Common myeloid progenitor, CD34-positive (primary cell): ENCODE data around the gene CSNK1D.

Experiments used
- CTCF ChIA-PET: fragments of 350-600 bp; sonication (Branson Sonifier 250); formaldehyde crosslinking; loops from one replicate; lab custom pipeline; 2021; ENCODE audit warnings: antibody characterized with exemption; lab: Charles Lee
- POLR2A ChIA-PET: fragments of 350-600 bp; sonication (Branson Sonifier 250); formaldehyde crosslinking; loops from one replicate; lab custom pipeline; 2021; ENCODE audit warnings: antibody characterized with exemption; lab: Charles Lee
- DNase-seq, 3 donors: peaks; one replicate each; pipeline versions ENCODE4 v3.0.0 to v3.0.0-alpha.2; 2013
- H3K27ac ChIP-seq, 2 experiments: 1 replicate in 1 of 2; 2 replicates in 1 of 2; pipeline ENCODE4 v1.7.0; 2013; ENCODE audit warnings: inconsistent platforms in 2 of 2, low read length in 2 of 2, mild to moderate bottlenecking in 2 of 2, low read depth in 1 of 2, moderate library complexity in 1 of 2; ENCODE audit not compliant: severe bottlenecking in 2 of 2, insufficient read depth in 1 of 2, poor library complexity in 1 of 2
- H3K27me3 ChIP-seq, 5 experiments: replicated peaks in 2 of 5; 1 replicate in 3 of 5; 2 replicates in 2 of 5; pipeline versions ENCODE4 v1.6.1 to v1.7.0; 2013; ENCODE audit warnings: low read length in 4 of 5, mild to moderate bottlenecking in 2 of 5, moderate library complexity in 2 of 5, inconsistent platforms in 1 of 5; ENCODE audit not compliant: insufficient read depth in 5 of 5, control insufficient read depth in 4 of 5
- H3K36me3 ChIP-seq, 4 experiments: 1 replicate in 2 of 4; 2 replicates in 2 of 4; pipeline versions ENCODE4 v1.6.1 to v1.7.0; 2013; ENCODE audit warnings: low read length in 3 of 4, control low read depth in 1 of 4, mild to moderate bottlenecking in 1 of 4; ENCODE audit not compliant: control insufficient read depth in 4 of 4, insufficient read depth in 4 of 4
- H3K4me1 ChIP-seq, 4 experiments: 1 replicate in 3 of 4; 2 replicates in 1 of 4; pipeline versions ENCODE4 v1.6.1 to v1.7.1; 2013; ENCODE audit warnings: low read length in 3 of 4, mild to moderate bottlenecking in 3 of 4, control low read depth in 1 of 4, inconsistent platforms in 1 of 4, moderate library complexity in 1 of 4; ENCODE audit not compliant: control insufficient read depth in 4 of 4, insufficient read depth in 4 of 4; ENCODE audit errors: control extremely low read depth in 1 of 4
- H3K4me3 ChIP-seq, 7 experiments: 1 replicate in 4 of 7; 2 replicates in 3 of 7; pipeline versions ENCODE4 v1.5.1 to v1.7.0; 2013; ENCODE audit warnings: mild to moderate bottlenecking in 7 of 7, low read length in 6 of 7, moderate library complexity in 6 of 7, inconsistent platforms in 2 of 7, low read depth in 2 of 7, control low read depth in 1 of 7; ENCODE audit not compliant: insufficient read depth in 4 of 7, control insufficient read depth in 1 of 7; ENCODE audit errors: extremely low read depth in 1 of 7
- H3K9me3 ChIP-seq, 5 experiments: 1 replicate in 4 of 5; 2 replicates in 1 of 5; pipeline versions ENCODE4 v1.6.1 to v1.7.1; 2013; ENCODE audit warnings: low read length in 4 of 5, mild to moderate bottlenecking in 2 of 5, inconsistent platforms in 1 of 5, low read depth in 1 of 5, moderate library complexity in 1 of 5; ENCODE audit not compliant: control insufficient read depth in 4 of 5, insufficient read depth in 2 of 5; ENCODE audit errors: control extremely low read depth in 1 of 5
- WGBS: methylation state at CpG from one replicate; pipeline ENCODE4 v1.1.5; 2013; ENCODE audit not compliant: insufficient coverage; 5-methylcytosine and 5-hydroxymethylcytosine counted together

Gene CSNK1D

DNA sequence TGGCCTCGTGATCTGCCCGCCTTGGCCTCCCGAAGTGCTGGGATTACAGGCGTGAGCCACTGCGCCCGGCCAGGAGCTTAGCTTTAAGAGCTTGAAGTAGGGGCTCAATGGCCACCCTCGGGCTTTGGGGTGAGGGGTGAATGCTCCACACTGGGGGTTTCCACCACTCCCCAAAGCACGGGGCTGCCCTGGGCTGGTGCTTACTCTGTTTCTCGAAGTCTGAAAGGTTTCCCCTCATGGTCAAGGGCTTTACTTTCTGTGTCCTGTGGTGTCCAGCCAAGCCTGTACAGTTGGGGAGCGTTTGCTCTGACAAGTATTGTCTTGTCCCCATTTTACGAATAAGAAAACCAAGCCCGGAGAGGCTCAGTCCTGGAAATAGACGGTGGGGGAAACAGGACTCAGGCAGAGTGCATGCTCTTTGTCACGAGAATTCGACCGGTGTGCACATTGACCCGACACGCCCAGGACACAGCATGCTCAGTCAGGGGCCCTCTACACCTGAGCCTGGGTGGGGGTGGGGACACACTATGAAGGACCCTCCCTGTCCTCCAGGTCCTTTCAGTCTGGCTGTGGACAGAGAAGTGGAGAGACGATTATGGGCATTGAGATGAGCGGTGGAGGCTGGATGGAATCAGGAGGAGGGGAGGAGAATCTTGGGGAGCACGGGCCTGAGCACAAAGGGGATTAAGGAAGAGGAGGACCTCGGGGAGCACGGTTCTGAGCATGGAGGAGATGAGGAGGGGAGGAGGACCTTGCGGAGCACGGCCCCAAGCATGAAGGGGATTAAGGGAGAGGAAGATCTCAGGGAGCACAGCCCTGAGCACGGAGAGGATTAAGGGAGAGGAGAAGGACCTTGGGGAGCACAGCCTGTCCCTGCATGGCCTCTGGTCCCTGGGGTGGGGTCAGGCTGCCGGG lies 36.4 kb upstream of the CSNK1D start:
- H3K36me3 ChIP-seq, result no peaks in the 10 kb centered on the region
- H3K27me3 ChIP-seq, result no peaks in the 10 kb centered on the region
- no peak for DNase-seq
- no peak overlapping the region for H3K4me3 ChIP-seq
- 97% methylated on average over 26 of the region's 27 CpGs for WGBS
- no peak overlapping the region for H3K27ac ChIP-seq
- peaks cover 5 to 39% (median 31%) of the 10 kb centered on the region in 4 experiments for H3K4me1 ChIP-seq
- no peaks in the 10 kb centered on the region for H3K9me3 ChIP-seq
- POLR2A ChIA-PET, result no interaction called here
- CTCF ChIA-PET, result interaction anchor here (12.5 kb wide), 1 partner anchor 9 kb away, joined by 119 read pairs; no protein-coding TSS in a partner anchor

DNA sequence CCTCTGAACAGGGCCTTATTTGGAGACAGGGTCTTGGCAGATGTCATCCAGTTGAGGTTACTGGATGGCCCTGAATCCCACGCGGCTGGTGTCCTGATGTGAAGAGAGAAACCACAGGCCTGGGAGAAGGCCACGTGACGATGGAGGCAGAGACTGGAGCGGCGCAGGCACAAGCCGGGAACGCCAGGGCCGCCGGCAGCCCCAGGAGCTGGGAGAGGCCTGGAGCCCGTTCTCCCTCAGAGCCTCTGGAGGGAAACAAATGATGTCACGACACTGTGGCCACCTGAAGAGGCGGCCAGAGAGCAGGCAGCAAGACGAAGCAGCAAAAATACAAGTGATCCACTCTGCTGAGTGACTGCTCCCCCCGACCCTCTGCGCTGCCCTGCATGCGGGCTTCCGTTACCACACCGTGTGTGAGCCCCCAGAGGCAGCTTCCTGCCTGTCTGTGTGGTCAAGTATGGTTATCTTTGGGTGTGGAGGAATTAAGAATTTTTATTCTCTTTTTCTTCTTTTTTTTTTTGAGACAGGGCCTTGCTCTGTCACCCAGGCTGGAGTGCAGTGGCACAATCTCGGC lies 32.3 kb upstream of the CSNK1D start:
- peak; percentile 82 to 97 (median 94) for DNase-seq
- Histone ChIP-seq H3K27ac (peak overlapping the region in 1 of 2 experiments; percentile 23), H3K27me3 (no peaks in the 10 kb centered on the region), H3K4me1 (peaks cover 5 to 66% (median 62%) of the 10 kb centered on the region in 4 experiments), H3K9me3 (no peaks in the 10 kb centered on the region), H3K36me3 (no peaks in the 10 kb centered on the region), H3K4me3 (peak overlapping the region in 2 of 7 experiments; percentile 30 to 33)
- POLR2A ChIA-PET, result interaction anchor here (0.5 to 1.9 kb wide), 2 partner anchors 8 to 721 kb away, joined by 6 to 9 read pairs; no protein-coding TSS in a partner anchor
- 33% methylated on average over 15 of the region's 20 CpGs for WGBS
- CTCF ChIA-PET, result interaction anchor here (1.3 to 12.5 kb wide), 6 partner anchors 5 to 67 kb away, joined by 4 to 136 read pairs (median 62); partner anchors contain the start of gene CD7

DNA sequence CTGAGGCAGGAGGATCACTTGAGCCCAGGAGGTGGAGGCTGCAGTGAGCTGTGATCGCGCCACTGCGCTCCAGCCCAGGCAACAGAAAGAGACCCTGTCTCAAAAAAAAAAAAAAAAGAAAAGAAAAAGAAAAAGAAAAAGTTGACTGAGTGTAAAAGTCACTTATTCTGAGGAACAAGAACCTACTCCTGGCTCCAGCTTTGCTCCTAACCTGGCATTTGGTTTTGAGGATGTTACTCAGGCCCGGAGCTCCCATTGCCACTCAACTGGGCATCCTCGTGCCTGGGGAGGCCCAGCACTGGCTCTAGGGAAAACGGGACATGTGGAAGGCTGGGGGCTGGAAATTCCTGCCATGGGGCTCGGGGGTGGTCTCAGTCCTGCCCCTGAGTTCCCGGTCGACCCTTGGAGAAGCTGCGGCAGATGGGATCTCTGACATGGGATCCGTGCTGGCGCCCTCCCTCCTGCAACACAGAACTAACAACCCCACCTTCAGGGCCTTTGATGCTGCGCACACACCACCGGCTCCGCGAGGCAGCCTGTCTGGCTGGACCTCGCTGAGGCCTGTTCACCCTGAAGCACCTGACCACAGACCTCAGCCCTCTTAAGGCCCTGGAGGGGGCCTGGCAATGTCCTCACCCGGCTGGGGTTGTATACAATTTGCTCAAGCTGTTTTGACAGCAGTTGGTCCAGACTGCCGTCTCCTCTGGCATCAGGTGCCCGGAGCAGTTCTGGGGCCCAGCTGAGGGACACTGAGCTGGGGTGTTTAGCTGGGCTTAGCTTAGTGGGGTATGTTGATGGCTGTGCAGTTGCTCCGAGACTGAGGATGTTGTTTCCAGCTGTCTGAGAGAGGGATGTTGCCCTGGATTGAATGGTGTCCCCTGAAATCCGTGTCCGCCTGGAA lies 31.6 kb upstream of the CSNK1D start:
- CTCF ChIA-PET, result interaction anchor here (1.3 to 12.4 kb wide), 6 partner anchors 7 to 67 kb away, joined by 4 to 136 read pairs (median 12); partner anchors contain the start of genes CD7 and SECTM1
- Histone ChIP-seq H3K4me1 (peaks cover 5 to 70% (median 67%) of the 10 kb centered on the region in 4 experiments), H3K4me3 (peak overlapping the region in 1 of 7 experiments; percentile 30), H3K9me3 (no peaks in the 10 kb centered on the region), H3K27me3 (no peaks in the 10 kb centered on the region), H3K36me3 (no peaks in the 10 kb centered on the region), H3K27ac (peak overlapping the region in 1 of 2 experiments; percentile 23)
- POLR2A ChIA-PET, result interaction anchor here (0.5 to 1.9 kb wide), 2 partner anchors 7 to 720 kb away, joined by 6 to 9 read pairs; no protein-coding TSS in a partner anchor
- WGBS, result 78% methylated on average over 18 of the region's 23 CpGs
- DNase-seq, result peak in 2 of 3 donors; percentile 50 to 66

DNA sequence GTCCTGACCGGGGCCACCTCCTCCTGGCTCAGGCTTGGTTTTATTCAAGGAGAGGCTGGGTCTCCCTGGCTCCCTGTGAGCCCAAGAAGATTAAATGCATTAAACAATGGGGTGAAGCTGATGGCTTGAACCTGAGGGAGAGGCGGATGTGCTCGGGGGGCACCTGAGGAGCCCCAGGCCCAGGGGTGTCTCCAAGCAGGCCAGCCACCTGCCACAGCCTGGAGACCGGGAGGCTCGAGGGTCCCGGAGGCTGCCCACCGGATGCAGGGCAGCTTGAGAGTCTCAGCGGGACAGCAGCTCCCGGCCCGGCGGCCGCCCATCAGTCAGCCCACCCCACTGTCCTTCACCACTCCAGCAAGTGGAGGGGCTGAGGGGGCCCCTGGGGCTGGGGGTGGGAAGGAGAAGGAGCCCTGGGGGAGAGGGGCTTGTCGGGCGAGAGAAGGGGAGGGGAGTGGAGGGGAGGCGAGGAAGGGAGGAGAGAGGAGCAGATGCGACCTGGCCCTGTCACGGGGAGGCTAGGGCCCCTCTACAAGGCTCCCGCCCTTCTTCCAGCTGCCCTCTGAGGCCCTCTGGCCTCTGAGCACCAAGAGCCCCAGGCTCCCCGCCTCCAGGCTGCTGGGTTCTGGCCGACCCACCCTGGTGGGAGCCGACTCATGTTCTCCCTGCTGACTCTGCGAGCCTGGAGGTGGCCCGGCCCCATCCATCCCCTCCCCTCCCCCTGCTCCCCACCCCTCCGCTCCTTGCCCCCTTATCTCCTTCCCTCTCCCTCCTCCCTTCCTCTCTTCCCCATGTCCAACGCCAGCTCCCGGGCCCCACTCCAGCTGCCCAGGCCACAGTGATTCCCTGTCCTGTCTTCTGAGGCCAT lies 30.7 kb upstream of the CSNK1D start:
- Histone ChIP-seq H3K27me3 (no peaks in the 10 kb centered on the region), H3K27ac (no peak overlapping the region), H3K4me3 (no peak overlapping the region), H3K36me3 (no peaks in the 10 kb centered on the region), H3K9me3 (no peaks in the 10 kb centered on the region), H3K4me1 (peaks cover 5 to 75% (median 73%) of the 10 kb centered on the region in 4 experiments)
- ChIA-PET POLR2A (interaction anchor here (1.2 kb wide), 2 partner anchors 13 to 96 kb away, joined by 3 to 4 read pairs; partner anchors contain the start of gene CD7), CTCF (interaction anchor here (1.1 to 12.4 kb wide), 8 partner anchors 8 to 66 kb away, joined by 3 to 136 read pairs (median 5); partner anchors contain the start of genes CD7 and SECTM1)
- WGBS, result 79% methylated on average over 9 of the region's 26 CpGs
- DNase-seq, result no peak

DNA sequence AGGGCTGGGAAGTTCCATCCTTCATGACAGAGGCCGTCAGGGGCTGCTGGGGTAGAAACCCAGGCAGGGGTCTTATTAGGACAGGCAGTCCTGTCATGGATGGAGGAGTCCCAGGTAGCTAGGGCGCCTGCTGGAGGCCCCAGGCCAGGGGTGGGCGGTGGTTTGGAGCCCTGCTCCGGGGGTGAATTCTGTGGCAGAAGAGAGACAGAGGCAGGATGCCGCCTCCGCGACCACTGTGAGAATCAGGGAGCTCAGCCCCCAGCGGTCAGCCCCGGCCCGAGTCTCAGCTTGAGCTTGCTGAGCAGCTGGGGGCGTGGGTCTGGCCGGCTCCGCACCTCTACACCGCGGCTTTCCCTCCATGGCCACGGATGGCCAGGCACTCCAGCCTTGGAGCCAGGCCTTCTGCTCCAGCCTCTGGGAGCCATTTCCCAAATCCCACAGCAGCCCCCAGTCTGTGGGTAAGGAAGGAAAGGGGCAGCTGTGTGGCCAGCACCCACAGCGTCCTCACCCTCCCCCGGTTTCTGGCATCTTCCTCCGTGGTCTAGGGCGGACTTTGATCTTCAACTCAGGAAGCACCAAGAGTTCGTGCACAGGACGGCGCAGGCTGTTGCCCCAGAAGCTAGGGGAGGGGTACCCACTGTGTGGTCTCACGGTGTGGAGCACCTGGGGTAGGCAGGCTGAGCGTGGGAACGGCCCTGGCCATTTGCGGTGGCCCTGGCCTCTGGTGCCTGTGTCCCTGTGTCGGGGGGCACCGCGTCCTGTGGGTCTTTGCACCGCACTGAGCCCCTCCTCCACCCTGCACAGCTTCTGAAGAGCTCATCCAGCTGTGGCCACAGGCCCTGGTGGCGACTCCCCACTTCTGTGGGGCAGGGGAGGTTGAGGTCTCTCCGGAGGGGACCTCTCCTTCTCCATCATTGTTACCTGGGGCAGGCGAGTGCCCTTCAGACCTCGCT lies 29.8 kb upstream of the CSNK1D start:
- Histone ChIP-seq H3K36me3 (no peaks in the 10 kb centered on the region), H3K27ac (no peak overlapping the region), H3K4me1 (peaks cover 5 to 85% (median 82%) of the 10 kb centered on the region in 4 experiments), H3K4me3 (peak overlapping the region in 3 of 7 experiments; percentile 24 to 55 (median 43)), H3K27me3 (no peaks in the 10 kb centered on the region), H3K9me3 (no peaks in the 10 kb centered on the region)
- DNase-seq, result peak in 2 of 3 donors; percentile 50 to 64
- ChIA-PET POLR2A (interaction anchor here (0.9 to 1.2 kb wide), 3 partner anchors 11 to 97 kb away, joined by 3 to 5 read pairs (median 4); partner anchors contain the start of gene CD7), CTCF (interaction anchor here (0.5 to 12.4 kb wide), 11 partner anchors 8 to 175 kb away, joined by 3 to 136 read pairs (median 3); partner anchors contain the start of genes CD7 and SECTM1)
- 37% methylated on average over 26 of the region's 35 CpGs for WGBS
